ENCODE results near the gene FAIM.

- TF ChIP-seq CTCF (conservative IDR thresholded peaks at IDR 0.05; ENCODE audit: low read depth in 2 of 2) (no peak), REST (IDR thresholded peaks at IDR 0.05; ENCODE audit: unreplicated experiment) (no peak), POLR2AphosphoS5 (IDR thresholded peaks at IDR 0.05; ENCODE audit: low read depth) (no peak), EZH2 (IDR thresholded peaks at IDR 0.05; ENCODE audit: low read depth, unreplicated experiment) (no peak), EZH2phosphoT487 (IDR thresholded peaks at IDR 0.05; ENCODE audit: unreplicated experiment) (no peak), ETS1 (IDR thresholded peaks at IDR 0.05) (no peak), CREB1 (CRISPR knock-in tag; IDR thresholded peaks at IDR 0.05; ENCODE audit: low read depth) (no peak), ZNF114 (CRISPR knock-in tag; IDR thresholded peaks at IDR 0.05) (no peak), NANOG (IDR thresholded peaks at IDR 0.05; ENCODE audit: borderline replicate concordance) (no peak), JUNB (IDR thresholded peaks at IDR 0.05; ENCODE audit: unreplicated experiment) (no peak)
These were observed 6.9 kb downstream of the FAIM start for GRCh38 chr3:138615462-138615861.

All from GM23338 (cell line).